Measurements from ENCODE around the gene ZBTB42.

DNA sequence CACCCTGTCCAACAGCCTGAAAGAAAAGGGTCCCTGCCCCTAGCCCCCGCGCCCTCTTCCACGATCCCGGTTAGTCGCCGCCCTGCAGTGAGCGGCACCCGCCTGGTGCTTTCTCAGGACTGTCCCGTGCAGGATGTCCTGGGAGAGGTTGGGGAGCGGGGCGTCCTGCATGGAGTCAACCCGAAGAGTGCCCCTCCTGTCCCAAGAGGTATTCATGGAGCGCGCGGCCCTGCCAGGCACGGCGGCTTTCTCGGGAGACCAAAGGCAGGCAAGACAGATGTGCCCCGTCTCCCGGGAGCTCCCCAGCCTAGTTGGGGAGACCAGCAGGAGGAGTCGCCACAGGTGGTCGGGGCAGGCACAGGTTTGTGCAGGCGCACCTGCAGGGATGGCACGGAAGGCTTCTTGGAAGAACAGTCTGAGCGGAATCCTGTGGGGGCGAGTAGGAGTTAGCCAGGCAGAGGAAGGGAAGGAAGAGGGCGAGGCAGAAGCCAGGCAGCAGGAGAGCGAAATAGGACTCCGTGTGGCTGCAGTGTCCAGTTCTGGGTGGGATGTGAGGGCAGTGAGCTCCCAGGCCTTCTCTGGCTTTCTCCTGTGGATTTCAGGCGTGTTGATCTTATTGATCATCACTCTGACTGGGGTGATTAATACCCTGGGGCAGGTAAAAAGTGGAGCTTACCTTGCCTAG is 47.2 kb upstream of the ZBTB42 start:
- TF ChIP-seq, protein P1, sequence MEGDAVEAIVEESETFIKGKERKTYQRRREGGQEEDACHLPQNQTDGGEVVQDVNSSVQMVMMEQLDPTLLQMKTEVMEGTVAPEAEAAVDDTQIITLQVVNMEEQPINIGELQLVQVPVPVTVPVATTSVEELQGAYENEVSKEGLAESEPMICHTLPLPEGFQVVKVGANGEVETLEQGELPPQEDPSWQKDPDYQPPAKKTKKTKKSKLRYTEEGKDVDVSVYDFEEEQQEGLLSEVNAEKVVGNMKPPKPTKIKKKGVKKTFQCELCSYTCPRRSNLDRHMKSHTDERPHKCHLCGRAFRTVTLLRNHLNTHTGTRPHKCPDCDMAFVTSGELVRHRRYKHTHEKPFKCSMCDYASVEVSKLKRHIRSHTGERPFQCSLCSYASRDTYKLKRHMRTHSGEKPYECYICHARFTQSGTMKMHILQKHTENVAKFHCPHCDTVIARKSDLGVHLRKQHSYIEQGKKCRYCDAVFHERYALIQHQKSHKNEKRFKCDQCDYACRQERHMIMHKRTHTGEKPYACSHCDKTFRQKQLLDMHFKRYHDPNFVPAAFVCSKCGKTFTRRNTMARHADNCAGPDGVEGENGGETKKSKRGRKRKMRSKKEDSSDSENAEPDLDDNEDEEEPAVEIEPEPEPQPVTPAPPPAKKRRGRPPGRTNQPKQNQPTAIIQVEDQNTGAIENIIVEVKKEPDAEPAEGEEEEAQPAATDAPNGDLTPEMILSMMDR (tag by site-specific recombination; IDR thresholded peaks at IDR 0.05): no peak
- TF ChIP-seq, protein P2, sequence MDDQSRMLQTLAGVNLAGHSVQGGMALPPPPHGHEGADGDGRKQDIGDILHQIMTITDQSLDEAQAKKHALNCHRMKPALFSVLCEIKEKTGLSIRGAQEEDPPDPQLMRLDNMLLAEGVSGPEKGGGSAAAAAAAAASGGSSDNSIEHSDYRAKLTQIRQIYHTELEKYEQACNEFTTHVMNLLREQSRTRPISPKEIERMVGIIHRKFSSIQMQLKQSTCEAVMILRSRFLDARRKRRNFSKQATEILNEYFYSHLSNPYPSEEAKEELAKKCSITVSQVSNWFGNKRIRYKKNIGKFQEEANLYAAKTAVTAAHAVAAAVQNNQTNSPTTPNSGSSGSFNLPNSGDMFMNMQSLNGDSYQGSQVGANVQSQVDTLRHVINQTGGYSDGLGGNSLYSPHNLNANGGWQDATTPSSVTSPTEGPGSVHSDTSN (CRISPR knock-in tag; IDR thresholded peaks at IDR 0.05): no peak
- TF ChIP-seq, protein P3, sequence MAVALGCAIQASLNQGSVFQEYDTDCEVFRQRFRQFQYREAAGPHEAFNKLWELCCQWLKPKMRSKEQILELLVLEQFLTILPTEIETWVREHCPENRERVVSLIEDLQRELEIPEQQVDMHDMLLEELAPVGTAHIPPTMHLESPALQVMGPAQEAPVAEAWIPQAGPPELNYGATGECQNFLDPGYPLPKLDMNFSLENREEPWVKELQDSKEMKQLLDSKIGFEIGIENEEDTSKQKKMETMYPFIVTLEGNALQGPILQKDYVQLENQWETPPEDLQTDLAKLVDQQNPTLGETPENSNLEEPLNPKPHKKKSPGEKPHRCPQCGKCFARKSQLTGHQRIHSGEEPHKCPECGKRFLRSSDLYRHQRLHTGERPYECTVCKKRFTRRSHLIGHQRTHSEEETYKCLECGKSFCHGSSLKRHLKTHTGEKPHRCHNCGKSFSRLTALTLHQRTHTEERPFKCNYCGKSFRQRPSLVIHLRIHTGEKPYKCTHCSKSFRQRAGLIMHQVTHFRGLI (tag by site-specific recombination; IDR thresholded peaks at IDR 0.05): no peak
- TF ChIP-seq ZNF221 (tag by site-specific recombination; IDR thresholded peaks at IDR 0.05; ENCODE audit: borderline replicate concordance): no peak
- TF ChIP-seq ZNF626 (tag by site-specific recombination; IDR thresholded peaks at IDR 0.05): no peak
- TF ChIP-seq ZBTB21 (tag by site-specific recombination; IDR thresholded peaks at IDR 0.05): no peak
- no peak for TF ChIP-seq ZFP3 (tag by site-specific recombination; IDR thresholded peaks at IDR 0.05; ENCODE audit: low read depth)
- TF ChIP-seq ZBTB7A (tag by site-specific recombination; IDR thresholded peaks at IDR 0.05; ENCODE audit: low read depth): no peak
- no peak for TF ChIP-seq HOXC10 (CRISPR knock-in tag; IDR thresholded peaks at IDR 0.05)

Measured in HEK293 (cell line).